ENCODE data around the gene ARHGAP26.

ARHGAP26 gene

GRCh38 chr5:142814122-142814521 is 43.9 kb downstream of the ARHGAP26 start:
- H3K4me2 ChIP-seq (ENCODE audit: low read length, poor library complexity, severe bottlenecking) = no peak overlapping the region
- H2BK12ac ChIP-seq (ENCODE audit: low read length in 2 of 2) = no peak overlapping the region
- no peak for DNase-seq
- no peak overlapping the region for H3K9ac ChIP-seq (ENCODE audit: low read length)
- no peak overlapping the region for H2BK5ac ChIP-seq (ENCODE audit: low read depth, low read length, poor library complexity, severe bottlenecking)
- no peak overlapping the region for H2BK15ac ChIP-seq (ENCODE audit: low read depth, poor library complexity, severe bottlenecking)
- no peak overlapping the region for H3K4me3 ChIP-seq (ENCODE audit: insufficient read depth in 1 of 2, low read depth in 1 of 2, low read length in 2 of 2)
- WGBS = 91% methylated on average over 3 of the region's 3 CpGs
- peaks cover 22% of the 10 kb centered on the region for H3K79me1 ChIP-seq (replicated peaks; ENCODE audit: low read length, poor library complexity, severe bottlenecking)
- H3K14ac ChIP-seq (ENCODE audit: low read length in 2 of 2) = no peak overlapping the region
- H2AK5ac ChIP-seq (ENCODE audit: low read length, severe bottlenecking) = no peak overlapping the region
- no peaks in the 10 kb centered on the region for H3K36me3 ChIP-seq (ENCODE audit: control insufficient read depth in 1 of 2, insufficient read depth in 2 of 2, low read depth in 1 of 2, low read length in 2 of 2)
- H2AFZ ChIP-seq (ENCODE audit: low read depth, low read length) = no peak overlapping the region
- no peak overlapping the region for H4K8ac ChIP-seq (ENCODE audit: low read length)
- no peak overlapping the region for H2BK120ac ChIP-seq (ENCODE audit: low read depth, low read length)
- H3K4ac ChIP-seq (ENCODE audit: low read depth in 1 of 2, low read length in 2 of 2) = no peak overlapping the region
- no peaks in the 10 kb centered on the region for H3K27me3 ChIP-seq (ENCODE audit: control insufficient read depth in 1 of 2, insufficient read depth in 1 of 2, low read length in 2 of 2)
- no peak overlapping the region for H3K27ac ChIP-seq (ENCODE audit: low read length, poor library complexity, severe bottlenecking)
- no peak overlapping the region for H4K91ac ChIP-seq (ENCODE audit: low read length)
- H3K9me3 ChIP-seq (ENCODE audit: control insufficient read depth, low read length) = no peaks in the 10 kb centered on the region
- H3K4me1 ChIP-seq (ENCODE audit: control insufficient read depth, insufficient read depth, low read depth, low read length) = peaks cover 21% of the 10 kb centered on the region
- H3K23ac ChIP-seq (ENCODE audit: low read length in 2 of 2) = no peak overlapping the region
- H3K18ac ChIP-seq (ENCODE audit: low read depth in 1 of 2, low read length in 2 of 2) = no peak overlapping the region

- Histone ChIP-seq H3K9ac (ENCODE audit: low read length) (no peak overlapping the region), H3K4me3 (ENCODE audit: insufficient read depth in 1 of 2, low read depth in 1 of 2, low read length in 2 of 2) (no peak overlapping the region), H3K79me1 (replicated peaks; ENCODE audit: low read length, poor library complexity, severe bottlenecking) (peaks cover 23% of the 10 kb centered on the region), H2BK120ac (ENCODE audit: low read depth, low read length) (no peak overlapping the region), H3K9me3 (ENCODE audit: control insufficient read depth, low read length) (no peaks in the 10 kb centered on the region), H3K27ac (ENCODE audit: low read length, poor library complexity, severe bottlenecking) (no peak overlapping the region), H3K14ac (ENCODE audit: low read length in 2 of 2) (no peak overlapping the region), H3K4me1 (ENCODE audit: control insufficient read depth, insufficient read depth, low read depth, low read length) (peaks cover 25% of the 10 kb centered on the region), H2AK5ac (ENCODE audit: low read length, severe bottlenecking) (no peak overlapping the region), H2AFZ (ENCODE audit: low read depth, low read length) (no peak overlapping the region), H2BK12ac (ENCODE audit: low read length in 2 of 2) (no peak overlapping the region), H3K4ac (ENCODE audit: low read depth in 1 of 2, low read length in 2 of 2) (no peak overlapping the region), H4K8ac (ENCODE audit: low read length) (no peak overlapping the region), H3K27me3 (ENCODE audit: control insufficient read depth in 1 of 2, insufficient read depth in 1 of 2, low read length in 2 of 2) (no peaks in the 10 kb centered on the region), H3K4me2 (ENCODE audit: low read length, poor library complexity, severe bottlenecking) (no peak overlapping the region), H2BK5ac (ENCODE audit: low read depth, low read length, poor library complexity, severe bottlenecking) (no peak overlapping the region), H3K36me3 (ENCODE audit: control insufficient read depth in 1 of 2, insufficient read depth in 2 of 2, low read depth in 1 of 2, low read length in 2 of 2) (no peaks in the 10 kb centered on the region), H3K23ac (ENCODE audit: low read length in 2 of 2) (no peak overlapping the region), H3K18ac (ENCODE audit: low read depth in 1 of 2, low read length in 2 of 2) (no peak overlapping the region), H4K91ac (ENCODE audit: low read length) (no peak overlapping the region), H2BK15ac (ENCODE audit: low read depth, poor library complexity, severe bottlenecking) (no peak overlapping the region)
- no peak for DNase-seq
- whole genome bisulfite sequencing = 96% methylated on average over 2 of the region's 2 CpGs
Observed at GRCh38 chr5:142815469-142815868, 45.3 kb downstream of the ARHGAP26 start.

GRCh38 chr5:142816531-142817430 is 46.6 kb downstream of the ARHGAP26 start:
- no peak overlapping the region for H4K91ac ChIP-seq (ENCODE audit: low read length)
- H3K79me1 ChIP-seq (replicated peaks; ENCODE audit: low read length, poor library complexity, severe bottlenecking) = peaks cover 20% of the 10 kb centered on the region
- H3K27ac ChIP-seq (ENCODE audit: low read length, poor library complexity, severe bottlenecking) = no peak overlapping the region
- no peak overlapping the region for H4K8ac ChIP-seq (ENCODE audit: low read length)
- H2BK12ac ChIP-seq (ENCODE audit: low read length in 2 of 2) = peak overlapping the region in 1 of 2 experiments; percentile 40
- H3K4me1 ChIP-seq (ENCODE audit: control insufficient read depth, insufficient read depth, low read depth, low read length) = peaks cover 23% of the 10 kb centered on the region
- peak; percentile 40 for DNase-seq
- no peaks in the 10 kb centered on the region for H3K27me3 ChIP-seq (ENCODE audit: control insufficient read depth in 1 of 2, insufficient read depth in 1 of 2, low read length in 2 of 2)
- H2AK5ac ChIP-seq (ENCODE audit: low read length, severe bottlenecking) = peak overlapping the region; percentile 85
- H2BK15ac ChIP-seq (ENCODE audit: low read depth, poor library complexity, severe bottlenecking) = no peak overlapping the region
- H3K14ac ChIP-seq (ENCODE audit: low read length in 2 of 2) = no peak overlapping the region
- H3K18ac ChIP-seq (ENCODE audit: low read depth in 1 of 2, low read length in 2 of 2) = no peak overlapping the region
- no peak overlapping the region for H2BK120ac ChIP-seq (ENCODE audit: low read depth, low read length)
- no peak overlapping the region for H3K9ac ChIP-seq (ENCODE audit: low read length)
- no peaks in the 10 kb centered on the region for H3K36me3 ChIP-seq (ENCODE audit: control insufficient read depth in 1 of 2, insufficient read depth in 2 of 2, low read depth in 1 of 2, low read length in 2 of 2)
- H3K9me3 ChIP-seq (ENCODE audit: control insufficient read depth, low read length) = no peaks in the 10 kb centered on the region
- peak overlapping the region in 1 of 2 experiments; percentile 9 for H3K4ac ChIP-seq (ENCODE audit: low read depth in 1 of 2, low read length in 2 of 2)
- H3K4me3 ChIP-seq (ENCODE audit: insufficient read depth in 1 of 2, low read depth in 1 of 2, low read length in 2 of 2) = no peak overlapping the region
- H2BK5ac ChIP-seq (ENCODE audit: low read depth, low read length, poor library complexity, severe bottlenecking) = no peak overlapping the region
- no peak overlapping the region for H3K4me2 ChIP-seq (ENCODE audit: low read length, poor library complexity, severe bottlenecking)
- H3K23ac ChIP-seq (ENCODE audit: low read length in 2 of 2) = no peak overlapping the region
- H2AFZ ChIP-seq (ENCODE audit: low read depth, low read length) = no peak overlapping the region
- WGBS = 84% methylated on average over 6 of the region's 6 CpGs

GRCh38 chr5:142817949-142818431 is 47.8 kb downstream of the ARHGAP26 start:
- H3K4me2 ChIP-seq (ENCODE audit: low read length, poor library complexity, severe bottlenecking) = no peak overlapping the region
- no peak overlapping the region for H2BK15ac ChIP-seq (ENCODE audit: low read depth, poor library complexity, severe bottlenecking)
- H3K27me3 ChIP-seq (ENCODE audit: control insufficient read depth in 1 of 2, insufficient read depth in 1 of 2, low read length in 2 of 2) = no peaks in the 10 kb centered on the region
- no peaks in the 10 kb centered on the region for H3K9me3 ChIP-seq (ENCODE audit: control insufficient read depth, low read length)
- H3K36me3 ChIP-seq (ENCODE audit: control insufficient read depth in 1 of 2, insufficient read depth in 2 of 2, low read depth in 1 of 2, low read length in 2 of 2) = no peaks in the 10 kb centered on the region
- no peak overlapping the region for H2BK120ac ChIP-seq (ENCODE audit: low read depth, low read length)
- no peak overlapping the region for H3K14ac ChIP-seq (ENCODE audit: low read length in 2 of 2)
- no peak overlapping the region for H3K9ac ChIP-seq (ENCODE audit: low read length)
- no peak overlapping the region for H3K27ac ChIP-seq (ENCODE audit: low read length, poor library complexity, severe bottlenecking)
- 83% methylated on average over 3 of the region's 3 CpGs for WGBS
- no peak overlapping the region for H2BK5ac ChIP-seq (ENCODE audit: low read depth, low read length, poor library complexity, severe bottlenecking)
- no peak overlapping the region for H2AFZ ChIP-seq (ENCODE audit: low read depth, low read length)
- H3K79me1 ChIP-seq (replicated peaks; ENCODE audit: low read length, poor library complexity, severe bottlenecking) = peaks cover 20% of the 10 kb centered on the region
- no peak for DNase-seq
- no peak overlapping the region for H3K4ac ChIP-seq (ENCODE audit: low read depth in 1 of 2, low read length in 2 of 2)
- H2BK12ac ChIP-seq (ENCODE audit: low read length in 2 of 2) = no peak overlapping the region
- H4K8ac ChIP-seq (ENCODE audit: low read length) = no peak overlapping the region
- no peak overlapping the region for H3K18ac ChIP-seq (ENCODE audit: low read depth in 1 of 2, low read length in 2 of 2)
- H4K91ac ChIP-seq (ENCODE audit: low read length) = no peak overlapping the region
- H2AK5ac ChIP-seq (ENCODE audit: low read length, severe bottlenecking) = no peak overlapping the region
- H3K4me3 ChIP-seq (ENCODE audit: insufficient read depth in 1 of 2, low read depth in 1 of 2, low read length in 2 of 2) = no peak overlapping the region
- peaks cover 26% of the 10 kb centered on the region for H3K4me1 ChIP-seq (ENCODE audit: control insufficient read depth, insufficient read depth, low read depth, low read length)
- H3K23ac ChIP-seq (ENCODE audit: low read length in 2 of 2) = no peak overlapping the region
